Activated CD4-positive, alpha-beta T cell treated with anti-CD3 and anti-CD28 coated beads, Interleukin-2, amount 10 ng/mL, durations not matched to agents 24 days and 14 days (primary cell): ENCODE data around the gene GPR153. TPM values are rescaled to one million over a fixed set of nuclear protein-coding genes. Genes with fewer than 3 reads are reported as not detected.
"Not testable (repeated sequence)": the region's sequence is repeated elsewhere in the genome, so short reads cannot be mapped to it uniquely, and the experiment has no call there.

Experiments used
- DNase-seq: peaks from one replicate; pipeline ENCODE4 v3.0.0; 2022
- H3K27ac Mint-ChIP-seq: one replicate; pipeline ENCODE4 v1.8.0; 2022; ENCODE audit warnings: mild to moderate bottlenecking, mixed read lengths
- H3K27me3 Mint-ChIP-seq: one replicate; pipeline ENCODE4 v1.8.0; 2022; ENCODE audit warnings: mixed read lengths
- H3K36me3 Mint-ChIP-seq: one replicate; pipeline ENCODE4 v1.8.0; 2022; ENCODE audit warnings: low read depth, mild to moderate bottlenecking, mixed read lengths
- H3K4me1 Mint-ChIP-seq: one replicate; pipeline ENCODE4 v1.8.0; 2021; ENCODE audit warnings: mixed read lengths
- H3K4me3 Mint-ChIP-seq: one replicate; pipeline ENCODE4 v1.8.0; 2022; ENCODE audit warnings: mild to moderate bottlenecking, moderate library complexity, mixed read lengths
- H3K9me3 Mint-ChIP-seq: one replicate; pipeline ENCODE4 v1.8.0; 2021; ENCODE audit warnings: mixed read lengths
- intact Hi-C: fragments of 100-400 bp; cut with micrococcal nuclease; formaldehyde crosslinking; loops from one replicate; pipeline ENCODE4 v1.15.1; 2023
- total RNA-seq: library from RNA; stranded (reverse); gene quantifications from 2 replicates; pipeline ENCODE4 v1.2.3, GENCODE V29; 2022

GPR153 gene
- total RNA-seq: 1.3 and 1.7 TPM in 2 replicates

DNA sequence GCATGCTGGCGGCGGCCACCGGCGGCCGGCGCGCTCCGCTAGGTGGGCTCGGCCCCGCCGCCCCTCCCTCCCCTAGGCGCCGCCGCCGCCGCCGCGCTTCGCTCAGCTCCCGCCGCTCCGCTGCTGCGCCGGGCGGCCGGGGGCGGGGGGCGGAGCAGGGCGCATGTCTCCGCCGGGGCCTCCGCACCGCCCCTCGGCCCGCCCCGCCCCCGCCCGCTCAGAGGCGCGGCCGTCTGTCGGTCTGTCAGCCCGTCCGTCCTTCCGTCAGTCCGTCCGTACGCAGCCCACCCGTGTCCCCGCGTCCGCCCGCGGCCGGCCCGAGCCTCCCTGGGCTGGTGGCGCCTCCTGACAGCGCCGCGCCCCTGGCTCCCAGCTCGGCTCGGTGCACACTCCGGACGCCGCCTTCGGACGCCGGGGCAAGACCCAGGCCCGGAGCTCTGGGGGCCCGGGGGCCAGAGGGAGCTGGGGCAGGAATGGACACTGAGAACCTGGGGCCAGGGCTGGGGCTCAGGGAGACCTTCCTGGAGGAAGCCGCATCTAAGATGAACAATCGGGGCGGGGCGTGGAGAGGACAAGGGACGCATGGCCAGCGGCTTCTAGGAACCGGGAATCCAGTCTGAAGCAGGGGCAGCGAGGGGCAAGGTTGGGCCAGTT is at the start of gene GPR153:
Gene GPR153, minus strand, starts transcription at position 138 of the 654 bp plus-strand sequence. CDS start 6,193 bp downstream, outside the sequence.
- H3K9me3 Mint-ChIP-seq: no peaks in the 10 kb centered on the region
- peaks cover 4% of the 10 kb centered on the region for H3K4me1 Mint-ChIP-seq
- no peak within 1 kb of the TSS for H3K27ac Mint-ChIP-seq
- intact Hi-C loops: loop anchor here (2.0 kb wide), 1 partner anchor 14 kb away; no protein-coding TSS in a partner anchor
- H3K4me3 Mint-ChIP-seq: peak within 1 kb of the TSS; percentile 69
- H3K27me3 Mint-ChIP-seq: peaks cover 18% of the 10 kb centered on the region
- H3K36me3 Mint-ChIP-seq: no peaks in the 10 kb centered on the region
- DNase-seq: peak; percentile 89

DNA sequence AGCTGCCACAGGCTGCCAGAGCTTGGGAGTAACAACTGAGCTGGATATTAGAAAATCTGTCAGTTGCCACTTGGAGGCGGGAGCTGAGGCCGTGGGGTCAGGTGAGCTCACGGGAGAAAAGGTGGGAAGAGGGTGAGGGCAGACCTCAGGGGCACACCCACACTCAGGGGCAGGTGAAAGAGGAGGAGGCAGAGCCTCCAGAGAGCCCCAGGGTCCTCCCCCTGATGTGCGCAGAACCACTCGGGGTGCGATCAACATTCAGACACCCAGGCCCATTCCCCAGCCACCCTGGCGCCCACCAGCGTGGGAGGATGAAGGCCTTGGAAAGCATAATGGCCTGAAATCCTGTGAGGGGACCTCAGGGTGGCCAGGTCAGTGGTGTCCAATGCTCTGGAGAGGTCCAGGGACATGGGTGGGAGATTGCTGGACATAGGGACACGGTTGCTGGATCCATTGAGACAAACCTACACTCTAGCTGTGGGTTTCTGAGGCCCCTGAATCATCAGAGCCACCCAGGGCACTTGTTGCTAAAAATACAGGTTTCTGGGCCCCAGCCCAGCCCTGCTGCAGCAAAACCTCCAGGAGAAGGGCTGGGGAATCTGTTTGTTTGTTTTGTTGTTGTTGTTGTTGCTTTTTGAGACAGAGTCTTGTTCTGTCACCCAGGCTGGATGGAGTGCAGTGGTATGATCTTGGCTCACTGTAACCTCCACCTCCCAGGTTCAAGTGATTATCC is 49.4 kb upstream of the GPR153 start:
- H3K4me3 Mint-ChIP-seq: no peak overlapping the region
- H3K27me3 Mint-ChIP-seq: no peaks in the 10 kb centered on the region
- H3K4me1 Mint-ChIP-seq: no peaks in the 10 kb centered on the region
- peaks cover 3% of the 10 kb centered on the region for H3K9me3 Mint-ChIP-seq
- DNase-seq: no peak
- intact Hi-C loops: no loop called here
- no peak overlapping the region for H3K27ac Mint-ChIP-seq
- H3K36me3 Mint-ChIP-seq: peaks cover 22% of the 10 kb centered on the region

DNA sequence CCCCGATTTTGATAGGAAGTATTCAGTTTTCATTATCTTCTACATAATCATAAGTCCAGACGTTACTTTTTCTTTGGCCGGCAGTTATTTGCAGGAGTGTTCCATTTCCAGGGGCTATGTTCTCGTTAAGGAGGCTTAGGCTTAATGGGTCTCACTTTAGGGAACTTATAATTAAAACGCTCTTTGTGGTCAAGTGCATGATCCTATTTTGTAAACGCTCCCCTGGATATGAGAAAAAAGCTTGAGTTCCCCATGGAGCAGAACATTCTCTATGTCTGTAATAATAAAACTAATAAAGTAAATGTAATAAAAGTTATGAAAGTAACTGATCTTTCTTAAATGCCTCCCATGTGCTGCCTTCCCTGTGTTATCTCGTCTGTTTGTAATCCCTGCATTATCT is 48.7 kb upstream of the GPR153 start:
- no peak overlapping the region for H3K4me3 Mint-ChIP-seq
- peaks cover 3% of the 10 kb centered on the region for H3K9me3 Mint-ChIP-seq
- H3K36me3 Mint-ChIP-seq: peaks cover 22% of the 10 kb centered on the region
- no peaks in the 10 kb centered on the region for H3K4me1 Mint-ChIP-seq
- intact Hi-C loops: no loop called here
- no peak overlapping the region for H3K27ac Mint-ChIP-seq
- no peak for DNase-seq
- H3K27me3 Mint-ChIP-seq: no peaks in the 10 kb centered on the region

DNA sequence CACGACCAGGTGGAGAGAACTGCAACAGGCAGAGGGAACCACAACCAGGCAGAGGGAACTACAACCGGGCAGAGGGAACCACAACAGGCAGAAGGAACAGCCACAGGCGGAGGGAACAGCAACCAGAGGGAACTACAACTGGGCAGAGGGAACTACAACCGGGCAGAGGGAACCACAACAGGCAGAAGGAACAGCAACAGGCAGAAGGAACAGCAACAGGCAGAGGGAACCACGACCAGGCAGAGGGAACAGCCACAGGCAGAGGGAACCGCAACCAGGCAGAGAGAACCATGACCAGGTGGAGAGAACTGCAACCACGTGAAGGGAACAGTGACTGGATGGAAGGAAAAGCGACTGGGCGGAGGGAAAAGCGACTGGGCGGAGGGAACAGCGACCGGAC is 47.6 kb upstream of the GPR153 start:
- H3K27me3 Mint-ChIP-seq: no peaks in the 10 kb centered on the region
- DNase-seq: no peak
- H3K4me3 Mint-ChIP-seq: no peak overlapping the region
- peaks cover 3% of the 10 kb centered on the region for H3K9me3 Mint-ChIP-seq
- H3K36me3 Mint-ChIP-seq: peaks cover 22% of the 10 kb centered on the region
- H3K27ac Mint-ChIP-seq: no peak overlapping the region
- no peaks in the 10 kb centered on the region for H3K4me1 Mint-ChIP-seq
- intact Hi-C loops: no loop called here

DNA sequence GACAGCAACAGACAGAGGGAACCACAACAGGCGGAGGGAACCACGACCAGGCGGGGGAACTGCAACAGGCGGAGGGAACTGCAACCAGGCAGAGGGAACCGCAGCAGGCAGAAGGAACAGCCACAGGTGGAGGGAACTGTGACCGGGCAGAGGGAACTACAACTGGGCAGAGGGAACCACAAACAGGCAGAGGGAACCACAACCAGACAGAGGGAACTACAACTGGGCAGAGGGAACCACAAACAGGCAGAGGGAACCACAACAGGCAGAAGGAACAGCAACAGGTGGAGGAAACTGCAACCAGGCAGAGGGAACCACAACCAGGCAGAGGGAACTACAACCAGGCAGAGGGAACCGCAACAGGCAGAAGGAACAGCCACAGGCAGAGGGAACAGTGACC is 46.8 kb upstream of the GPR153 start:
- not testable (repeated sequence) for H3K4me1 Mint-ChIP-seq, H3K9me3 Mint-ChIP-seq, H3K4me3 Mint-ChIP-seq

DNA sequence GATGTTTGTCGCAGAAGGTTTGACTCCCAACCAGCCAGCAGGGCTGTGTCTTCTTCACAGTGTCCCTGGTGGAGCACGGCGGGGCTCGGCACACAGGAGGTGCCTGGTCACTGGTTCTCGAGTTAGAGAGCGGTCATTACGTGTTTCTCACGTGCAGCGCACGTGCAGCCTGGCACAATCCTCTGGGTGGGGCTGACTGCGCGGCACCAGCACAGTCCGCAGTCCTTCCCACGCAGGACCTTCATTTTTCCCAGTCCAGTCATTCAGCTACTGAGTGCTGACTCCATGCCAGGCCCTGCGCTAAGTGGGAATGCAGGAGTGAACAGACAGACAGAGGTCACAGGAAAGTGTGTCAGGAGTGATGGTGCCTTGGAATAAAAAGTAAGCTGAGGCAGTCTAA is 46.2 kb upstream of the GPR153 start:
- Mint-ChIP-seq H3K4me1 (no peaks in the 10 kb centered on the region), H3K27ac (no peak overlapping the region), H3K4me3 (no peak overlapping the region), H3K27me3 (no peaks in the 10 kb centered on the region), H3K36me3 (peaks cover 22% of the 10 kb centered on the region), H3K9me3 (peaks cover 3% of the 10 kb centered on the region)
- DNase-seq: no peak
- intact Hi-C loops: no loop called here

More for the DNA sequence above, 46.8 kb upstream of the GPR153 start:
- DNase-seq, intact Hi-C loops, H3K27ac Mint-ChIP-seq, H3K27me3 Mint-ChIP-seq: not testable (repeated sequence)
- peaks cover 22% of the 10 kb centered on the region for H3K36me3 Mint-ChIP-seq

DNA sequence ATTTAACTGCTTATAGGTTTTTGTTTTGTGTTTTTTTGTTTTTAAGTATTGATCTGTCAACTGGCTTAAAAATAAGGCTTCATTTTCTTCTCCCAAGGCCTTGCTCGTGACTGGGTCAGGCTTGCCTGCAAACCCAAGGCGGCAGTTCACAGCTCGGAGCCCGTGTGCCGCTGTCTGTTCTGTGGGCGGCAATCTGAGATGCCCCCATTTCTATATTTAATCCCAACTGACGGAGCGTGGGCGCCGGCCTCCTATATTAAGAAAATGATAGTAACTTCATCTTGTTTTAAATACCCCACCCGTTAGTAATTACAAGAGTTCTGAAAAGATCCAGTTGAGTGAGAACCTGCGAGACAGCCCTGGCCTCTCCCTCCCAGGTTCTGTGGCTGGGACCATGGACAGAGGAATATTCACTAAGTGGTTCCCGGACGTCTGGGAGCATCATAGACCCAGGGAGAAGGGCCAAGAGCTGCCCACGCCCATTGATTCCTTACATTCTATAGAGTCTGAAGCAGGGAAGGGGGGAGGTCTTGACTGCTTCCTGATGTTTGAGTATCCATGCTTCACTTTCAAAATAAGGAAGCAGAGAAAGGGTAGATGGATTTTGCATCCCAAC is 42.6 kb upstream of the GPR153 start:
- no peaks in the 10 kb centered on the region for H3K4me1 Mint-ChIP-seq
- intact Hi-C loops: no loop called here
- H3K36me3 Mint-ChIP-seq: peaks cover 16% of the 10 kb centered on the region
- H3K4me3 Mint-ChIP-seq: no peak overlapping the region
- no peak overlapping the region for H3K27ac Mint-ChIP-seq
- DNase-seq: no peak
- no peaks in the 10 kb centered on the region for H3K27me3 Mint-ChIP-seq
- H3K9me3 Mint-ChIP-seq: peaks cover 3% of the 10 kb centered on the region

DNA sequence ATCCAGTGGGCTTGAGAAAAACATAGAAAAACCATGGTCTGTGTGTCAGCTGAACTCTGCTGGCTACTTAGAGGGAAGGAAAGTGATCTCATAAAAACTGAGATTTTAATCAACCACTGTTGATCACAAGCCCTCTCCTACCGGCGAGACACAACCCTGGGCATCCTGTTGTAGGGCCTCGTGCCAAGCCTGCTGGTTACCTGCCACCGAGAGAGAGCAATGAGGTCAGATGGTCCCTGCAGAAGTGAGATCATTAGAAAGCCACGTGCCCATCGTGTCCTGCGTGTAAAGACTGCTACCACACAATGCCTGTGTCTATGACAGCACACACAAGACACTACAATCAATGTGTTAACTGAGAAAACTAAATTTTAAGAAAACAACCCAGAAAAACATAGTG is 41.7 kb upstream of the GPR153 start:
- intact Hi-C loops: no loop called here
- Mint-ChIP-seq H3K9me3 (peaks cover 3% of the 10 kb centered on the region), H3K27me3 (no peaks in the 10 kb centered on the region), H3K27ac (no peak overlapping the region), H3K4me1 (no peaks in the 10 kb centered on the region), H3K4me3 (no peak overlapping the region), H3K36me3 (peaks cover 11% of the 10 kb centered on the region)
- no peak for DNase-seq

DNA sequence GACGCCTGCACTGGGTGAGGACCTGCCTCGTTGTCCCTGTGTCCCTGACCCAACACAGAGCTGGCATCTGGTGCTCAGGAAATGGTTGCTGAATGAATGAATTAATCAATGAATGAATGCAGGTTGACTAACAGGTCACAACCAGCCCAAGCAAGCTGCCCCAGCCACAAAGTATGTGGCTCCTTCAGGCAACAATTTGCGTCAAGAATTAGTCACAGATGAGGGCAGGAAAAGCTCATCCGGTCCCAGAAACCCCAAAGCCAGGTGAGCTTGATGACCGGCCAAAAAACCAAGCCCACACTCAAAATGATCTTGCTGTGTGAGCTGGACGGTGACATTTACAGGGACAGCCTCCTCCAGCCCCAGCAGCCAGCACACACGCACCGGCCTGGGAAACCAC is 40.6 kb upstream of the GPR153 start:
- Mint-ChIP-seq H3K4me3 (no peak overlapping the region), H3K27me3 (no peaks in the 10 kb centered on the region), H3K4me1 (no peaks in the 10 kb centered on the region), H3K9me3 (no peaks in the 10 kb centered on the region), H3K27ac (no peak overlapping the region), H3K36me3 (peaks cover 2% of the 10 kb centered on the region)
- DNase-seq: no peak
- intact Hi-C loops: no loop called here

DNA sequence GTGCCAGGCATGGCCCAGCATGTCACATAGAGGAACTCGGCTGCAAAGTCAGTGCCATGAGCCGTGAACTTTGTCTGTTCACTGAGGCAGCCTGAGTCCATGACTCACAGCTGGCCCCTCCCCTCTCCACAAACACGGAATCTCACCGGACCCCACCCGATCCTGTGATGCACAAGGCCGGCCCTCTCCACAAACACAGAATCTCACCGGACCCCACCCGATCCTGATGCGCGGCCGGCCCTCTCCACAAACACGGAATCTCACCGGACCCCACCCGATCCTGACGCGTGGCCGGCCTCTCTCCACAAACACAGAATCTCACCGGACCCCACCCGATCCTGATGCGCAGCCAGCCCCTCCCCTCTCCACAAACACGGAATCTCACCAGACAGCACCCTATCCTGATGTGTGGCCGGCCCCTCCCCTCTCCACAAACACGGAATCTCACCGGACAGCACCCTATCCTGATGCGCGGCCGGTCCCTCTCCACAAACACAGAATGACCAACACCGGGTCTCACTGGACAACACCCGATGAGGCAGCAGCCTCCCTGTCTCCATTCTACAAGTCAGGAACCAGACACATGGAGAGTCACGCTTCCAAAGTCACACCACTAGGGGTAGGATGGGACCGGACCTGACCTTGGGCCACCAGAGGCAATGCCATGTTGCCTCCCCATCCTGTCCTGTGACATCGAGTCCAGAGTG is 39.6 kb upstream of the GPR153 start:
- no peak overlapping the region for H3K27ac Mint-ChIP-seq
- DNase-seq: no peak
- intact Hi-C loops: no loop called here
- H3K9me3 Mint-ChIP-seq: no peaks in the 10 kb centered on the region
- no peaks in the 10 kb centered on the region for H3K27me3 Mint-ChIP-seq
- H3K36me3 Mint-ChIP-seq: peaks cover 1% of the 10 kb centered on the region
- no peaks in the 10 kb centered on the region for H3K4me1 Mint-ChIP-seq
- no peak overlapping the region for H3K4me3 Mint-ChIP-seq

DNA sequence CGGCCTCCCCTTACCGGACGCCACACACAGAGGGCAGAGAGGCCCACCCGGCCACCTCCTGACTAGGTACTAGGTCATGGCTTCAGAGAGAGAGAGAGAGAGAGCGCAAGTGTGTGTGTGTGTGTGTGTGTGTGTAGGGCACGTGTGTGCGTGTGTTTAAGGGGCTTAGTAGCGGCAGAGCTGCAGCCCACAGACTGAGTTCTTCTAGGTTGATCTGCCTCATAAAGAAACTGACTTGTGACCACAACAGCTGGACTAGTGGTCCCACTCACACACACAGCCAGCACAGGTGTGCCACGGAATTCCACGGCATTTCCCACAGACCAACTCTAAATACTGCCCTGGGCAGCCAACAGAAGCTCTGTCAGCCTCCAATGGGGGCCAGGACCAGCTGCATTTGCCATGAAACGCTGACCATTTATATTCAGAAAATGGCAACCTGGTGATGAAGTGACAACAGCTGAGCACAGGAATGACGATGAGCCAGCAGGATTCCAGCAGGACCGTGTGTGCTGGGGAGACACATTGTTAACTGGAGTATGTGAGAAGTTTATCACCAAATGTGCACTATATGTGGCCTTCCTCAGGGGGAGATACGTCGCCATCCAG is 38.8 kb upstream of the GPR153 start:
- no peaks in the 10 kb centered on the region for H3K27me3 Mint-ChIP-seq
- no peaks in the 10 kb centered on the region for H3K9me3 Mint-ChIP-seq
- no peak for DNase-seq
- H3K27ac Mint-ChIP-seq: no peak overlapping the region
- intact Hi-C loops: no loop called here
- peaks cover 1% of the 10 kb centered on the region for H3K36me3 Mint-ChIP-seq
- H3K4me3 Mint-ChIP-seq: no peak overlapping the region
- no peaks in the 10 kb centered on the region for H3K4me1 Mint-ChIP-seq

DNA sequence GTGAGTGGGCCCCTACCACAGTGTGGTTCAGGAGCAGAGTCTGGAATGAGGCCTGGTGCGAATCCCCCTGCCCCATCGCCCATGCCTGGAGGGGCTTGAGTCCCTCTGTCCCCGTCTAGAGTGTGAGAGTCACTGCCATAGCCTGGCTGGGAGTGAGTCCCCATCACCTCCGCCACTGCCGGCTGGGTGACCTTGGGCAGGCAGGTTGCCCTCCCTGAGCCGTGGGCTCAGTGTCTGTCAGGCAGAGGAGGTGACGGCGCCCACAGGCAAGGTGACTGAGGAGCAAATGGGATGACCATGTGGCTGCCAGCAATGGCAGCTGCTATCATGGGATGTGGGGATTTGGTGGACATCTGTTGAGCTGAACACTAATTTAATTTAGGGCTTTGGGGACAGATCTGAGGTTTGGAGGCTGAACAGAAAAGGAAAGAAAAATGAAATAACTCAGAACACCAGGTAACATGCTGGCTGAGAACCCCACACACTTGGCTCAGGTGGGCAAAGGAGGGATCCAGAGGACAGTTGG is 38.1 kb upstream of the GPR153 start:
- DNase-seq: no peak
- Mint-ChIP-seq H3K4me3 (no peak overlapping the region), H3K9me3 (no peaks in the 10 kb centered on the region), H3K4me1 (no peaks in the 10 kb centered on the region), H3K36me3 (peaks cover 5% of the 10 kb centered on the region), H3K27me3 (no peaks in the 10 kb centered on the region), H3K27ac (no peak overlapping the region)
- intact Hi-C loops: no loop called here

DNA sequence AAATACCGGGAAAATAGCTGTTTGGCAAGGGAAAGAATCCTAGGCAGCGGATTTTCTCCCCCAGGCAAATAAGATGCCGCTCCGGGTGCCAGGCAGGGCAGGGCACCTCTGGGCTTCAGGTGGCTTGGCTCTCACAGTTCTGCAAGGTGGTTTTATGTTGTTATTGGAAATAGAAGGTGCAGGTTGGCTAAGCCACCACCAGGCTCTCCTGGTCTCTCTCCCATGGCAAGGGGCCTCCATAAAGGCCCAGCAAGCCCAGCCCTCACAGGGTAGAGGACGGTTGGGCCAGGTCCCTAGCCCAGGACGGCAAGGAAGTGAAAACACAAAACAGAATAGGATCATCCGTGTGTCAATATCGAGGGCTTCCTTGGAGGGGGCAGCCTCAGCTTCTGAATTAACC is 37.6 kb upstream of the GPR153 start:
- no peaks in the 10 kb centered on the region for H3K4me1 Mint-ChIP-seq
- no peaks in the 10 kb centered on the region for H3K9me3 Mint-ChIP-seq
- no peak for DNase-seq
- H3K4me3 Mint-ChIP-seq: no peak overlapping the region
- peaks cover 7% of the 10 kb centered on the region for H3K36me3 Mint-ChIP-seq
- intact Hi-C loops: no loop called here
- no peaks in the 10 kb centered on the region for H3K27me3 Mint-ChIP-seq
- H3K27ac Mint-ChIP-seq: no peak overlapping the region
